Measurements from ENCODE around the gene PSENEN. TPM values are rescaled to one million over a fixed set of nuclear protein-coding genes. Genes with fewer than 3 reads are reported as not detected.

PSENEN gene
- total and polyA plus RNA-seq, 2 of the 8 experiments (the other 6 are each of a cell fraction or from before 2014, with no cell fraction given), result 66.7 to 75.3 TPM

DNA sequence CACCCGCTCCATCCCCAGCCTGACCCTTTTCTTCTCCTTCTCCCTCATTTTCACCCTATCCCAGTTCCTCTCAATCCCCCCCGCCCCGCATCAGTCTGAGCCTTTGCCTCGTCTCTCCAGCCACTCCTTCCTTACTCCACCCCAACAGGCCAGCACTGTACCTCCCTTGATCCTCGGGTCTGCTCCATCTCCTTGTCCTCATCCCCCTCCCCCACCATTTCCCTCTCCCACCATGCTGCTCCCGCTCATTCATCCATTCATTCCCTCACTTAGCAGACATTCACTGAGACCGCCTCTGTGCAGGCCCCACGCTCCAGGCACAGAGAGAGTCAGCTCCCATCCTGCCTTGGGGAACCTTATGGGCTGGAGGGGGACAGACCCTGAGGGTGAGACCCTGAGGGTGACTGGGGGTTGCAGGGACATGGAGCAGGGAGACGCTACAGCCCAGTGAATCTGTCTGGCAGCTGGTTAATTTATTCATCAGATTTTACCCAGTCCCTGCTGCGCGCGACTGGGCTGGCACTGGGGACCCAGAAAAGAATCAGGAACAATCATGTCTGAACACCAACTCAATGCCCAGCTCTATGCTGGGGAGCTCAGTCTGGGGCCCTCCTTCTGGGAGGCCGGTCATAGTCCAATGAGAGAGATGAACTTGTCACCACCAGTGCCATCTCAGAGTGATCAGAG, 30.8 kb downstream of the PSENEN start:
- Histone ChIP-seq H3K4ac (replicated peaks; ENCODE audit: insufficient read length, low read depth, low read length) (peak overlapping the region; percentile 19), H3K27me3 (replicated peaks in 1 of 4; ENCODE audit: control insufficient read depth in 3 of 4, extremely low read depth in 1 of 4, insufficient read depth in 3 of 4, low read length in 3 of 4) (peaks cover 0 to 9% (median 7%) of the 10 kb centered on the region in 4 experiments; a peak in 3 of 7 replicates), H2BK12ac (ENCODE audit: low read depth, low read length) (peak overlapping the region; percentile 0; the same call in 1 of the 2 replicates), H4K5ac (ENCODE audit: insufficient read length, low read depth, low read length) (no peak overlapping the region), H3K56ac (replicated peaks; ENCODE audit: insufficient read length, low read depth, low read length) (no peak overlapping the region), H2BK5ac (ENCODE audit: low read depth, low read length) (0 out of 2 replicates have a peak overlapping the region, but pooled peaks have one; percentile 55), H4K91ac (replicated peaks; ENCODE audit: insufficient read length, low read length) (no peak overlapping the region), H4K20me1 (replicated peaks in 1 of 2; ENCODE audit: control insufficient read depth in 1 of 2, insufficient read depth in 2 of 2, low read length in 2 of 2) (peaks cover 0 to 1% of the 10 kb centered on the region in 2 experiments), H3K9me3 (ENCODE audit: insufficient read depth in 2 of 2, low read depth in 1 of 2, low read length in 1 of 2) (no peaks in the 10 kb centered on the region), H2AK5ac (ENCODE audit: low read depth, low read length) (no peak overlapping the region), H3K79me2 (ENCODE audit: control insufficient read depth in 1 of 2, insufficient read depth in 2 of 2, low read length in 2 of 2) (no peaks in the 10 kb centered on the region), H3K4me2 (ENCODE audit: insufficient read depth in 1 of 2, low read depth in 2 of 2, low read length in 2 of 2) (peak overlapping the region; percentile 63 to 82), H2BK20ac (ENCODE audit: low read length) (0 out of 2 replicates have a peak overlapping the region, but pooled peaks have one; percentile 23), H3K27ac (ENCODE audit: low read depth, low read length) (no peak overlapping the region), H4K8ac (ENCODE audit: extremely low read depth, insufficient read depth, low read length) (no peak overlapping the region), H3K23me2 (ENCODE audit: low read depth, low read length) (peaks cover 4% of the 10 kb centered on the region; the same call in 1 of the 2 replicates), H3K23ac (ENCODE audit: insufficient read length) (no peak overlapping the region), H2BK120ac (replicated peaks; ENCODE audit: low read depth, low read length) (no peak overlapping the region), H3K4me1 (replicated peaks in 1 of 4; ENCODE audit: control insufficient read depth in 3 of 4, insufficient read depth in 4 of 4, low read length in 3 of 4) (peaks cover 0 to 22% (median 17%) of the 10 kb centered on the region in 4 experiments; a peak in 6 of 7 replicates), H3K79me1 (ENCODE audit: low read depth, low read length) (no peaks in the 10 kb centered on the region; the same call in 1 of the 2 replicates), H3K18ac (ENCODE audit: extremely low read depth, low read length) (no peak overlapping the region; the same call in 1 of the 2 replicates), H3K14ac (ENCODE audit: insufficient read length) (no peak overlapping the region), H3K36me3 (ENCODE audit: control insufficient read depth in 2 of 4, insufficient read depth in 4 of 4, low read length in 3 of 4) (no peaks in the 10 kb centered on the region), H3K9ac (replicated peaks in 1 of 4; ENCODE audit: extremely low read depth in 1 of 4, low read depth in 3 of 4, low read length in 3 of 4) (no peak overlapping the region), H2AFZ (ENCODE audit: low read length) (no peak overlapping the region), H2BK15ac (ENCODE audit: low read length) (peak overlapping the region; percentile 96; the same call in 1 of the 2 replicates), H3K4me3 (ENCODE audit: extremely low read depth in 1 of 4, insufficient read depth in 2 of 4, low read depth in 3 of 4, low read length in 4 of 4) (peak overlapping the region; percentile 34 to 83 (median 68))
- FAIRE-seq (no peak), DNase-seq (ENCODE audit: low read depth in 1 of 2, low spot score in 2 of 2) (no peak)
- TF ChIP-seq KDM1A (IDR thresholded peaks at IDR 0.05; ENCODE audit: borderline replicate concordance, low read length) (peak; percentile 78; the same call in 1 of the 2 replicates), BRCA1 (IDR thresholded peaks at IDR 0.05; ENCODE audit: low read depth, low read length) (no peak)
- 53% methylated on average over 12 of the region's 13 CpGs; no CpG with 5 or more reads in 1 of the 2 experiments for WGBS, 2 experiments (ENCODE audit: extremely low coverage in 1 of 2, insufficient coverage in 1 of 2, insufficient read length in 1 of 2, insufficient replicate concordance in 2 of 2, low coverage in 1 of 2, low lambda C conversion rate in 2 of 2, missing lambda C conversion rate in 1 of 2)
- ChIA-PET POLR2A (ENCODE audit: partially characterized antibody) (interaction anchor here (0.6 to 3.1 kb wide), 6 partner anchors 8 to 109 kb away, joined by 3 to 11 read pairs (median 4); partner anchors contain the start of genes LIN37, PSENEN and U2AF1L4), CTCF (ENCODE audit: partially characterized antibody) (interaction anchor here (0.9 to 1.5 kb wide), 4 partner anchors 9 to 32 kb away, joined by 3 to 4 read pairs (median 3); partner anchors contain the start of gene HSPB6)

All from H1 (cell line).